CD4-positive, alpha-beta memory T cell (primary cell): Measurements from ENCODE around the gene KHDRBS2. TPM values are rescaled to one million over a fixed set of nuclear protein-coding genes. Genes with fewer than 3 reads are reported as not detected.

Source experiments
- CTCF ChIA-PET: fragments of 350-600 bp; sonication (Branson Sonifier 250); formaldehyde crosslinking; loops from one replicate; lab custom pipeline; 2021; ENCODE audit warnings: inconsistent platforms; ENCODE audit not compliant: partially characterized antibody; lab: Charles Lee
- POLR2A ChIA-PET: fragments of 350-600 bp; sonication (Branson Sonifier 250); formaldehyde crosslinking; loops from one replicate; lab custom pipeline; 2021; ENCODE audit not compliant: partially characterized antibody; lab: Charles Lee
- DNase-seq, 5 donors: peaks; one replicate each; pipeline versions ENCODE4 v3.0.0 to v3.0.0-alpha.2; 2020 to 2022; ENCODE audit warnings: mixed read lengths in 1 of 5
- H3K27ac ChIP-seq: one replicate; pipeline ENCODE4 v1.7.0; 2013; ENCODE audit warnings: low read depth, low read length
- H3K27me3 ChIP-seq: 2 replicates; pipeline ENCODE4 v1.7.0; 2013; ENCODE audit warnings: mild to moderate bottlenecking, low read length, moderate library complexity; ENCODE audit not compliant: insufficient read depth
- H3K36me3 ChIP-seq: 2 replicates; pipeline ENCODE4 v1.7.0; 2013; ENCODE audit warnings: mild to moderate bottlenecking, low read length, moderate library complexity; ENCODE audit not compliant: insufficient read depth
- H3K4me1 ChIP-seq: 2 replicates; pipeline ENCODE4 v1.7.0; 2013; ENCODE audit warnings: mild to moderate bottlenecking, low read length, moderate library complexity; ENCODE audit not compliant: insufficient read depth
- H3K4me3 ChIP-seq, 2 donors: one replicate each; pipeline ENCODE4 v1.7.0; 2013; ENCODE audit warnings: low read length in 2 of 2, mild to moderate bottlenecking in 1 of 2
- H3K9me3 ChIP-seq, 2 donors: one replicate each; pipeline ENCODE4 v1.7.0; 2013; ENCODE audit warnings: low read length in 2 of 2, control low read depth in 1 of 2; ENCODE audit not compliant: control insufficient read depth in 1 of 2
- H3K27ac Mint-ChIP-seq, 7 donors: one replicate each; pipeline ENCODE4 v1.8.0; 2020 to 2021; ENCODE audit warnings: mixed read lengths in 7 of 7, mild to moderate bottlenecking in 6 of 7, inconsistent platforms in 3 of 7, moderate library complexity in 3 of 7
- H3K27me3 Mint-ChIP-seq, 2 donors: one replicate each; pipeline ENCODE4 v1.8.0; 2020 to 2021; ENCODE audit warnings: mixed read lengths in 2 of 2
- H3K36me3 Mint-ChIP-seq, 2 donors: one replicate each; pipeline ENCODE4 v1.8.0; 2020 to 2021; ENCODE audit warnings: mixed read lengths in 2 of 2, inconsistent platforms in 1 of 2, mild to moderate bottlenecking in 1 of 2
- H3K4me1 Mint-ChIP-seq, 4 donors: one replicate each; pipeline ENCODE4 v1.8.0; 2020 to 2021; ENCODE audit warnings: mixed read lengths in 4 of 4, mild to moderate bottlenecking in 1 of 4
- H3K4me3 Mint-ChIP-seq, 8 donors: one replicate each; pipeline ENCODE4 v1.8.0; 2020 to 2021; ENCODE audit warnings: mixed read lengths in 8 of 8, mild to moderate bottlenecking in 7 of 8, moderate library complexity in 6 of 8, inconsistent platforms in 3 of 8
- H3K9me3 Mint-ChIP-seq, 8 donors: one replicate each; pipeline ENCODE4 v1.8.0; 2020 to 2021; ENCODE audit warnings: mixed read lengths in 8 of 8, mild to moderate bottlenecking in 5 of 8, inconsistent platforms in 3 of 8, moderate library complexity in 1 of 8
- intact Hi-C: fragments of 100-400 bp; cut with micrococcal nuclease; formaldehyde crosslinking; loops from one replicate; pipeline ENCODE4 v1.15.1; 2023
- polyA plus RNA-seq, 2 donors: library from polyadenylated mRNA; unstranded; fragments of 300-500 nt; fragmentation: Illumina TruSeq; gene quantifications; one replicate each; pipeline ENCODE4 v1.2.3, GENCODE V29; 2021
- total RNA-seq, 2 experiments: library from RNA; stranded (reverse); gene quantifications; one replicate each; pipeline ENCODE4 v1.2.3, GENCODE V29; 2021

KHDRBS2 gene
- total and polyA plus RNA-seq, 4 experiments from 2014 or later, result not detected

DNA sequence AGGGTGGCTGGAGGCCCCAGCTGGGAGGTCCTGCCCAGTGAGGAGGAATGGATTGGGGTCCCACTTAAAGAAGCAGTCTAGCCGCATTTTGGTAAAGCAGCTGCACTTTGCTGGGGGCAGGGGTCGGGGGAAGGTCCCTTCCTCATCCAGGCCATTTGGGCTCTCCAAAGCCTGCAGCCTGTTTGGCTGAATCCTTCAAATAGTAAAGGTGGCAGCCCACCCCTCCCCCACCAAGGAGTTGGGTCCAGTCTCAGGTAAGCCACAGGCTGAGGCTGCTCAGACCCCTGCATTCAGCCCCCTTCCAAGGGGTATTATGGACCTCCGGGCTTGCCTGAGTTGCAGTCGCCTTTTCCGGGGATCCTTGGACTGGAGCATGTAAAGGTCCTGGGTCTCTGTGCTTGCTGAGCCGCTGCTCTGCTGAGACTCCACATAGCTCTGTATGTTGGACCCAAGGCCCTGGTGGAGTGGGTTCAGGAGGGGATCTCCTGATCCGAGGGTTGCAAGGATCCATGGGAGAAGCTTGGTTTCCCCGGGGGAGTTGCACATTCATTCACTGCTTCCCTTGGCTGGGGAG lies 417.4 kb downstream of the KHDRBS2 start:
- Mint-ChIP-seq H3K36me3 (no peaks in the 10 kb centered on the region), H3K4me1 (no peaks in the 10 kb centered on the region), H3K9me3 (peaks cover 0 to 40% (median 25%) of the 10 kb centered on the region in 8 donors), H3K27me3 (no peaks in the 10 kb centered on the region), H3K27ac (no peak overlapping the region), H3K4me3 (no peak overlapping the region)
- Histone ChIP-seq H3K27me3 (no peaks in the 10 kb centered on the region), H3K4me1 (no peaks in the 10 kb centered on the region), H3K27ac (no peak overlapping the region), H3K4me3 (no peak overlapping the region), H3K36me3 (no peaks in the 10 kb centered on the region), H3K9me3 (peaks cover 0 to 3% of the 10 kb centered on the region in 2 donors)
- no peak for DNase-seq
- intact Hi-C loops, result no loop called here
- ChIA-PET CTCF (no interaction called here), POLR2A (no interaction called here)

DNA sequence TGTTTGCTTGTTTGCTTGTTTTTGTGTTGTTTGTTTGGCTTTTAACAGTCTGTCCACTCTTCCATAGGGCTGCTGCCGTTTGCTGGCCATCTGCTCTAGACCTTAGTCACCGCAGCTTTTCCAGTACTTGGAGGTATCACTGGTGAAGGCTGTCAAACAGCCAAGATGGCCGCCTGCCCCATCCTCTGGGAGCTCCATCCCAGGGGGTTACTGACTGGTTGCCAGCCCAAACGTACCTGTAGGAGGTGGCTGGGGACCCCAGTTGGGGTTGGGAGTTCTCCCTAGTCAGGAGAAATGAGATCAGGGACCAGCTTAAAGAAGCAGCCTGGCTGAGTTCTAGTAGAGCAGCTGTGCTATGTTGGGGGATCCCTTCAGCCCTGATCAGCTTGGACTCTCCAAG lies 418.4 kb downstream of the KHDRBS2 start:
- H3K27me3 Mint-ChIP-seq, result no peaks in the 10 kb centered on the region
- ChIA-PET POLR2A (no interaction called here), CTCF (no interaction called here)
- H3K27ac ChIP-seq, result no peak overlapping the region
- H3K27ac Mint-ChIP-seq, result no peak overlapping the region
- no peaks in the 10 kb centered on the region for H3K36me3 ChIP-seq
- H3K4me1 Mint-ChIP-seq, result no peaks in the 10 kb centered on the region
- H3K4me3 ChIP-seq, result no peak overlapping the region
- H3K9me3 Mint-ChIP-seq, result peaks cover 0 to 49% (median 25%) of the 10 kb centered on the region in 8 donors
- intact Hi-C loops, result no loop called here
- DNase-seq, result no peak
- no peak overlapping the region for H3K4me3 Mint-ChIP-seq
- H3K27me3 ChIP-seq, result no peaks in the 10 kb centered on the region
- peaks cover 0 to 3% of the 10 kb centered on the region in 2 donors for H3K9me3 ChIP-seq
- no peaks in the 10 kb centered on the region for H3K36me3 Mint-ChIP-seq
- no peaks in the 10 kb centered on the region for H3K4me1 ChIP-seq

DNA sequence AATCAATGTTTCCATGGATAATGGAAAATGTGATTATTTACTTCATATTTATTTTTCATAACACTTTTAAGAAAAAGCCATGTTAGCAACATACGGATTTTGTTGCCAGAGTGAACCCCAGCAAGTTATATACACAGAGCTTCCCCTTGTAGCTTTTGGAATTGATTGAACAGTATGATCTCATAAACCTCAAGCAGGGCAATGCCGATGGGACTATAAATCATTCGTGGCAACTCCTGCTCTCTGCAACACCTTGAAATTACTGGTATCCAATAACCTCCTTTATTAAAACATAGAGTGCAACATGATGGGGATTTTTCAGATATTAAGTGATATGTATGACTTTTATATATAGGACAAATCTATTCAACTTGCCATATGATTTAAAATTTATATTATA lies 428.5 kb downstream of the KHDRBS2 start:
- intact Hi-C loops, result no loop called here

DNA sequence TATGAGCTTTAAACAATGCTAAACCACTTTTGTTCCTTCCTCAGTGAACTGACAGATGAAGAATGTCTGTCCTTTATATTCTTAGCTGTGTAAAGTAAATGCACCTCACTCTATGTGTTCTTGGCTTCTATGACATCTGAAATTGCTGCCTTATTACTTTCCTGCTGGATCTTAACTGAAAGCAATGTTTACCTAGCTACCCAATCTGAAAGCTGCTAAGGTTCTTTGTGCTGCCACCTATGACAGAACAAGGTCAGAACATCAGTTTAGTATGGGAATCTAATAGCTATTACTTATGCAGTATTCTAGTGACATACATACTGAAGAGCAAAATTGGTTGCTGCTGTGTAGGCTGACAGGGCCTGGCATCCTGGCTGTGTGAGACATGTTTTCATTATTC lies 444.1 kb downstream of the KHDRBS2 start:
- POLR2A ChIA-PET, result no interaction called here
- Histone ChIP-seq H3K27ac (no peak overlapping the region), H3K4me3 (no peak overlapping the region), H3K27me3 (no peaks in the 10 kb centered on the region), H3K9me3 (no peaks in the 10 kb centered on the region), H3K36me3 (no peaks in the 10 kb centered on the region), H3K4me1 (no peaks in the 10 kb centered on the region)
- Mint-ChIP-seq H3K36me3 (no peaks in the 10 kb centered on the region), H3K27ac (no peak overlapping the region), H3K4me1 (no peaks in the 10 kb centered on the region), H3K4me3 (no peak overlapping the region), H3K27me3 (no peaks in the 10 kb centered on the region), H3K9me3 (peaks cover 0 to 12% (median 6%) of the 10 kb centered on the region in 8 donors)
- intact Hi-C loops, result no loop called here
- no peak for DNase-seq
- CTCF ChIA-PET, result no interaction called here

More for the DNA sequence above, 428.5 kb downstream of the KHDRBS2 start:
- Histone ChIP-seq H3K27me3 (no peaks in the 10 kb centered on the region), H3K9me3 (peaks cover 0 to 7% of the 10 kb centered on the region in 2 donors), H3K4me3 (no peak overlapping the region), H3K36me3 (no peaks in the 10 kb centered on the region), H3K27ac (no peak overlapping the region), H3K4me1 (no peaks in the 10 kb centered on the region)
- DNase-seq, result no peak
- H3K4me1 Mint-ChIP-seq, result no peaks in the 10 kb centered on the region
- H3K4me3 Mint-ChIP-seq, result no peak overlapping the region
- peaks cover 0 to 26% (median 12%) of the 10 kb centered on the region in 8 donors for H3K9me3 Mint-ChIP-seq
- no peaks in the 10 kb centered on the region for H3K36me3 Mint-ChIP-seq
- ChIA-PET CTCF (no interaction called here), POLR2A (no interaction called here)
- H3K27me3 Mint-ChIP-seq, result no peaks in the 10 kb centered on the region
- H3K27ac Mint-ChIP-seq, result no peak overlapping the region

DNA sequence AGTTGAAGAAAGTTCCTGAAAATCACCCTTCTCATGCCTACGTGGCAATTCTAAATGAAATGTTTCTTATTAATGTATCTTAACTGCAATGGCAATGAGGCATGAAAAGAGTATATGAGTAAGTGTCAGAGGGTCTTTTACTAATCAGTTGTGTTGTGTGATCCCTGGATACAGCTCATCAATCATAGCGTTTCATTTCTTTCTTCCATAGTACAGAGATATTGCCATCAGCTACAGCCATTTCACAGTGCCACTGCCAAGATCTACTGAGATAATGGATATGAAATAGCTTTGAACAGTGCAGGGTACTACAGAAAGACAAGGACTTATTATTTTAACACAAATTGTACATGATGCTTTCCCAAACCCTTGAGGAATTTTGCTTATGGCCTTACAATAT lies 450.8 kb downstream of the KHDRBS2 start:
- intact Hi-C loops, result no loop called here
- H3K9me3 ChIP-seq, result no peaks in the 10 kb centered on the region
- ChIA-PET POLR2A (no interaction called here), CTCF (no interaction called here)
- Mint-ChIP-seq H3K27me3 (no peaks in the 10 kb centered on the region), H3K9me3 (peaks cover 0 to 12% (median 3%) of the 10 kb centered on the region in 8 donors), H3K27ac (no peak overlapping the region), H3K36me3 (no peaks in the 10 kb centered on the region), H3K4me1 (no peaks in the 10 kb centered on the region), H3K4me3 (no peak overlapping the region)
- H3K36me3 ChIP-seq, result no peaks in the 10 kb centered on the region
- H3K4me1 ChIP-seq, result no peaks in the 10 kb centered on the region
- no peaks in the 10 kb centered on the region for H3K27me3 ChIP-seq
- H3K4me3 ChIP-seq, result no peak overlapping the region
- no peak overlapping the region for H3K27ac ChIP-seq
- DNase-seq, result no peak

DNA sequence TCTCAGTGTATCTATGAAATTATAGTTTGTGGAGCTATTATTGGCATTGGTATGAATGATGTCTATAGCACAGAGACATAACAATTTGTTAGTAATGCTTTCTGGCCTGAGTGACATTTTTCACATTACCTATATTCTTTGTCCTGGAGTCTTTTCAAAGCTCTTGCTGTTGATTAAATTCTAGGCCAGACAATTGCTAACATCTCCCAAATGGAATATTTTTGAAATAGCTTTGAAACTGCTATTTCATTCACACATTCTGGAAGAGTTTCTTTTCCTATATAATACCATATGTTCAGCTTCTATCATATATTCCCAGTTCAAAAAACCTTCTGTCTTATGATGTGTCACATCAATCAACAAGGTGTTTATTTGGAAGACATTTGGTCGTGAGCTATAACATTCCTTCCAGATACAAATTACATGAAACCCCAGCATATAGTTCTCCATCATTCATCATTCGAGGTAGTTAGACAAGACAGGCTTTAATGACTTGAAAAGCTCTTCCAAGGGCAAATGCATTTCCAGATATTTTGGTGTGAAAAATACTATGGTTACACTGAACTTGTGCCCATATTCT lies 452.8 kb downstream of the KHDRBS2 start:
- CTCF ChIA-PET, result no interaction called here
- POLR2A ChIA-PET, result no interaction called here
- Mint-ChIP-seq H3K4me1 (no peaks in the 10 kb centered on the region), H3K4me3 (no peak overlapping the region), H3K27me3 (no peaks in the 10 kb centered on the region), H3K27ac (no peak overlapping the region), H3K36me3 (no peaks in the 10 kb centered on the region), H3K9me3 (peaks cover 0 to 10% (median 3%) of the 10 kb centered on the region in 8 donors)
- Histone ChIP-seq H3K36me3 (no peaks in the 10 kb centered on the region), H3K27me3 (no peaks in the 10 kb centered on the region), H3K4me3 (no peak overlapping the region), H3K27ac (no peak overlapping the region), H3K4me1 (no peaks in the 10 kb centered on the region), H3K9me3 (no peaks in the 10 kb centered on the region)
- intact Hi-C loops, result no loop called here
- DNase-seq, result no peak

DNA sequence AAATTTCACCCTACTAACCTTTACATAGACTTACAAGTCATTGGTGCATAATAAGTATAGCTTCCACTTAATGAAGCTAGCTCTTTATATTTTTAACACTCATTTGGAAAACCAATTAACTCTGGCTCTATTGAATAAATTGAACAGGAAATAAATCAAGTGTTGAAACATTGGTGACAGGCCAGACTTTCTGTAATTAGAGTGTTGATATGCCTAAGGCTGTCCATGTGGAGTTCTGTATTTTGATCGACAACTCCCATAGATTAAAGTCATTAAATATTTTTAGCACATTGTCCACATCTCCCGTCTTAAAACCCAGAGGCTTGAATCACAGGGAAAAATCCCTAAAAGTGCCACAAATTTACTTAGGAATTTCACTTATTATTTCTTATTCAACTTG lies 468.3 kb downstream of the KHDRBS2 start:
- Histone ChIP-seq H3K36me3 (no peaks in the 10 kb centered on the region), H3K27me3 (no peaks in the 10 kb centered on the region), H3K4me3 (no peak overlapping the region), H3K9me3 (no peaks in the 10 kb centered on the region), H3K4me1 (no peaks in the 10 kb centered on the region), H3K27ac (no peak overlapping the region)
- Mint-ChIP-seq H3K27ac (no peak overlapping the region), H3K9me3 (peaks cover 0 to 18% (median 9%) of the 10 kb centered on the region in 8 donors), H3K36me3 (no peaks in the 10 kb centered on the region), H3K27me3 (no peaks in the 10 kb centered on the region), H3K4me3 (no peak overlapping the region), H3K4me1 (no peaks in the 10 kb centered on the region)
- no peak for DNase-seq
- intact Hi-C loops, result no loop called here
- ChIA-PET POLR2A (no interaction called here), CTCF (no interaction called here)
